Measurements from ENCODE around the gene NCF2.

Gene NCF2

DNA sequence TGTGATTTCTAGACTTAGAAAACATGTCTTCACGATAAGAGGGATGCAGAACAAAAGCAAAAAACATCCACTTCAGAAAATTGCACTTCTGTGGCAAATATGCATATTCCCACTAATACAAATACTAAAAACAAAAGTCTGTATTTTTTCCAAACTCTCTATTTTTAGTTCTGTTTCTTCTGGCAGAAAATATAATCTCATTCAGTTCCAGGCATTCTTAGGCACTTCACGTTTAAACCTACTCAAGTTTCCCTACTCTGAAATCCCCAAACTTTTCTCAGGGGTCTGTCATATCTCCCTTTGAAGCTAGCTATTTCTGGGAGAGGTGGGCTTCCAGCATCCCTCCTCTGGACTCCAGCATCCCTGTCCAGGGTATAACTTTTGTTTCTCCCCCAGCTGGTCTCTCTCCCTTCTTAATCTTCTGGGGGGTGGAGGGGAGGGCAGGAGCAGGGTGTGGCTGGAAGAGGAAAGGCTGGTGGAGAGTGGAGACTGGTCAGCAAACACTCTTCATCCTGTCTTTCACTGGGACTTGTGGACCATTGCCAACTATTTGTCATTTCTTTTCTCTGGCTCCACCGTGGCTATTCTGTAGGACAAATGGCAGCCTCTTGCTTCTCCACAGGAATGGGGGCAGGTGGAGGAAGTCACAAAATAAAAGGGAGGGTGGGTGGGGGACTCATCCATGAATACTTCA lies 19.6 kb upstream of the NCF2 start:
- DNase-seq: no peak

DNA sequence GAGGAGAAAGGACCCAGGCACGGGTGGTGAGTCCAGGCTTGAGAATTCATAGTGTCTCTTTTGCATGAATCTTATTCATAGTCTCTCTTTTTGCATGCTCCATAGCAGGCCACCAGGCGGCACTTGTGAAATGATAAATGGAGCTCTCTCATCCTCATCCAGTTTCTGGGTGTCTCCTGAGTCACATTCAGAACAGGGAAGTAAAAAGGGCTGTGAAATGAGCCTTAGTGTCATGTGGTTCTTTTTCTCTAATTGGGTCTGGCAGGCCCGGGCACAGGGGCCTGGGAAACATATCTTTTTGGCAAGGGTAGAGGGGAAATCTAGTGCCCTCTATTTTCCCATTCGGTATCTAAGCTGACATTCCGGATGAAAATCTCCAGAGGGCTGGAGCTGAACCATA lies 19.1 kb upstream of the NCF2 start:
- DNase-seq: no peak

DNA sequence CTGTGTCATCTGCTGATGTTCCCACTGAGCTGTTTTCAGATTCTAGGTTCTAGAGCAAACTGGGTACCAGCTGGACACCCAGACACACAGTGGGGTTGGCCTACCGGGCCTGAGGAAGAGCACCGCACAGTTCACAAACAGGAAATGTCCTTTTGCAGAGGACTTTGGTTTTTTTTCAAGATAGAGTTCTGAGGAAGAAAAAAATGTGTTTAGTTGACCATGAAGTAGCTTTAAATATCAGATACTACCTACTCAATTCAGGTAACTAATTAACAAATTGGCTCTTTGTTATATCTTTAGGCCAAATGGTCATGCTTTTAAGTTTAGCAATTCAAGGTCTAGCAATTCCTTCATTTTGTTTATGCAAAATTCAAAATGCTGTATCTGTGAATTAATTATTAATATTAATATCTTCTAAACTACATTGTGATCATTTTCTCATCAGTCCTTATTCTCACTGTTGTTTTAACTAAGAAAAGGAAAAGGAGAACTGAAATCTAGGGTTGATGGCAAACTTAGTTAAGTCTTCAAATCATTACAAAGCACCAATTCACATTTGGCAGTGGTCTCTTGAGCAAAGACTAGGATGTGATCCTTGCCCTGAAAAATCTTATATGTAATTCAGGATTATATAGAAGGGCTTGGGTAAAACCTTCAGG lies 17.2 kb upstream of the NCF2 start:
- no peak for DNase-seq

DNA sequence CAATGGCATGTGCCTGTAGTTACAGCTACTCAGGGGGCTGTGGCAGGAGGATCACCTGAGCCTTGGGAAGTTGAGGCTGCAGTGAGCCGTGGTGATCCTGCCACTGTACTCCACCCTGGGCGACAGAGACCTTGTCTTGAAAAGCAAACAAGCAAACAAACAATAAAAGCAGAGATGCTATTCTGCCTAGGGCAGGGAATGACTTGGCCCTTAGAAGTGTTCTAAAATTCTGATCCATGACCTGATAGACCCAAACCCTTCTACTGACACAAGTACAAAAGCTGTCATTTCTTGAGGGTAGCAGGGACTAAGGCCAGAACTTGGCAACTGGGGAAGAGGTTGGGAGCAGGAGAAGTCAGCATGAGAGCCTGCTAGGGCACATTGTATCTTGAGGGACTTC lies 15.6 kb upstream of the NCF2 start:
- DNase-seq: no peak

DNA sequence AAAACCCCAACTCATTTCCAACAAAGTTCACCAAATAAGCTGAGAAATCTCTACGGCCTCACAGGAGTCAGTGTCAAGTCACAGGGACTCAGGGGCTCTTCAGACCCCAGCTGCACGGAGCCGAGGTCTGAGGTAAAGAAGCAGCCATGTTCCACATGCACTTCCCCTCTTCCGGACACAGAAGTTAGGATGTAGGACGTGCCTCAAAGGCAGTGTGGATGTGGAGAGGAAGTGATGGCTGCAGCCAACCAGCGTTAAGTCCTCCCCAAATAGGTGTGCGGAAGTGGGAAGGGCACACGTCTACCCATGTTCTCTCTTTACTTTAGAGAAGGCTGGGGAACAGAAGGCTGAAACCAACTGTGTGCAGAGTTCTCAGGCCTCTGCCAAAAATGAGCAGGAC lies 14.6 kb upstream of the NCF2 start:
- no peak for DNase-seq

DNA sequence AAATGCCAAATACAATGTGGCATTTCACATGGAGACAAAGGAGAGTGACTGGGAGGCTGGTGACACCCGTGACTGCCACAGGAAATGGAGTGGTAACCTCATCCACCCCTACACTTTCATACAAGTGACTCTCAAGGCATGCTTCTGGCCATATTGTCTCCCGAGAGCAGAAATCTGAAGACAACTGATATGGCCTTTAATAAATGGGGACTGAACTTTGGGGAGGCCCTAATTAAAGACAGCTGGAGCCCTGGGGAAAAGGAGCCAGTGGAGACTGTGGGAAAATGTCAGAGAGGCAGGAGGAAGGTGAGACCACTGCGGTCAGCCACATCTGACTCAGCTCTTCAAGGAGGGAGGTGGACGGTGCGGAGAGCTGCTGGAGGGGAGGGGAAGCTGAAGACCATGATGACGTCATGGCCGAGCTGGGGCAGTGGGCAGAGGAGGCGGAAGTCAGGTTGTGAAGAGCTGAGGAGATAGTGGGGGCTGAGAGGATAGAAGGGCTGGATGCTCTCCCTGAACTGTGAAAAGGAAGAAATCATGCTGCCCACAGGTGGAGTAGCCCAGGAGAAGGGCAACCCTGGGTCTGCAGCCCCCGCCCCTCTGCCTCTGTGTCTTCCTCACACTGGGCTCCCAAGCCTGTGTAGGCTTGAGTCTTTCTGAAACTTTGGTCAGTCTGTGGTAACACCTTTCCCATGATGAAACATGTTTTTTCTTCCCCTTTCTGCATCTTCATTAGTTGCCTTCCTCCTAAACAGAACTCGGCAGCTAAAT lies 14.0 kb upstream of the NCF2 start:
- DNase-seq: no peak

DNA sequence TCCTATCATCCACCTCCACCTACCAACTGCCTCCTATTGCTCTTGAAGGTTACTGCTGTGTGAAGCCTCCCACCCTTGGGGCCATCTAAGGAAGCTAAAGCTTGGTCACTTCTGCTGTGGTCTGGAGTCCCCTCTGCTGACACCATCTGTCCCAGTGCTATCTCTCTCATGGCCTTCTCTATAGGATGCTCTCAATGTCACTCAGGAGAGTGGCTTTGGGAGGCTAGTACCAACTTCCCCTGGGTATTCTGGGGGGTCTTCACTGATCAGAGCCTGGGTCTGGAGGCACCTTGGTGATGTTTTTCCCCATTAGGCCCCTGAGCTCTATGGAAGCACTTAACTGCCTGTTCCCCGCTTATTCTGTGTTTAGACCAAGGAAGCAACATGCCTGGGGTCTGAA lies 12.3 kb upstream of the NCF2 start:
- no peak for DNase-seq

DNA sequence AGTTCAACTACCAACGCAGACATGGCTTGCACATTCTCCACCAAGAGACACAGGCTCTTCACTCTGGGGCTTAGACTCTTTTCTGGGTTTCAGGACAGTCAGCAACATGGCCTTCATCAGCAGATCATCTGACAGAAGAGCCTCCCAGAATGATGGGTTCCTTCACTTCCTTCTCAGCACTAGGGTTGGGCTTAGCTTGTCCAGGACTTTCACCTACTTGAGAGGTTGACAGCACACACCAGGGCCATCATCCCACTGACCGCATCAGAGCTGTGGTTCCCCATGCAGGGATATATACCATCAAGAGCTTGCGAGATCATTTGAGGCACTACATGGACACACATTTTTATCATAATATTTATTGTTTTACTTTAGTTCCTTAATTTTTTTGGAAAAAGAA lies 10.4 kb upstream of the NCF2 start:
- no peak for DNase-seq

DNA sequence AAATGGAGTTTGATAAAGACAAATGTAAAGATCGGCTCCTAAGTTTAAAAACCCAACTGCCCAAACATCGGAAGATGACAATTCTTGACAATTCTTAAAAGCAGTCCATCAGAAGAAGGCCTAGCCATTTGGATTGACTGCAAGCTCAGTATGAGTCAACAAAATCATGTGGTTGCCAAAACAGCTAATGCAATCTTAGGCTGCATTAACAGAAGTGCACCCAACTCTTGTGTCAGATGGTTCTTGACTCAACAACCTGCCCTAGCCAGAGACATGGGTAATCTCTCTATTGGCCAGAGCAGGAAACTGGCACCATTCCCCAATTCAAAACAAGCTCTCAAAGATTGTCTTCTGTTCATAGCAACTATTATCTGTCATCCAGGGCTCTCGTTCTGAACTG lies 9.9 kb upstream of the NCF2 start:
- no peak for DNase-seq

DNA sequence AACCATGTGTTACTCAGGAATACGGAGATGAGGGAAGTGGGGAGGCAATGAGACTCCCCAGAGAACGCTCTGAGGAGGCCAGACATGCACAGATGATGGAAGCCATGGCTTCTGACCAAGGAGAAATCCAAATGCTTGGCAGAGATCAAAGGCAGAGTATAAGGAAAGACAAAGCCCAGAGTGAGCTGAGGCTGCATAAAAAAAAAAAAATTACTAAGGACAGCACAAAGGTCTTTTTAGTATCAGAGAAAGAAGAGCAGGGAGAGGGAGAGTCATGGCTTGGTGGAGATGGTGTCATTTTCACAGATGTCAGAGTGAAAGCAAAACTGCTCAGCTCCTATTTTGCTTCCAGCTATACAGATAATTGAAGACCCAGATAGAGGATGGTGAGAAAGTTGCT lies 8.1 kb upstream of the NCF2 start:
- DNase-seq: no peak

DNA sequence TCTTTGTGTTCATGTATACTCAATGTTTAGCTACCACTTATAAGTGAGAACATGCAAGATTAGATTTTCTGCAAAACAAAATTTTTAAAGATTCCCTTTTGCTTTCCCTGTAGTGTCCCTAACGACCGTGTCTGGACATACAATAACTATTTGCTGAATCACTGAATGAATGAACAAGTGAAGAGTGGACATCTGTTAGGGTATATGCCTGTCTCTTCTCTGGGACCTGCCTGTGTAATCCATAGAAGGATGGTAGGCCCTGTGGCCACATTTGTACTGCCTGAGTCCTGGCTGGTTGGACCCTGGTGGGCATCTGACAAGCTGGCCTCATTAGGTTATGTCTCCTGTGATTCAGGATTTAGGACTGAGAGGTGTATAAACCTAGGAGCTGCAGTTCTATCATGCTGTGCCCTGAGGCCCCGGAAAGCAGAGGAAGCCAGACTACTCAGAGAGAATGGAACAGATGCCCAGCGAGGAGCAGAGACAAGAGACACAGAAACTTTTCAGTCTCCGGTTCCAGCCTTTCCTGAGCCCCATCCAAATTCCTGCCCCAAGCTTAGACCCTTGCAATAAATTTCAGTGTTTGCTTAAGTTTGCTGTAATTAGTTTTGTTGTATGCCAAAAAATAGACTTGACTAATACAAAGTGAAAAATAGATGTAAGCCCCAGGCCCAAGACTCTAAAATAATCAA lies 7.5 kb upstream of the NCF2 start:
- no peak for DNase-seq

DNA sequence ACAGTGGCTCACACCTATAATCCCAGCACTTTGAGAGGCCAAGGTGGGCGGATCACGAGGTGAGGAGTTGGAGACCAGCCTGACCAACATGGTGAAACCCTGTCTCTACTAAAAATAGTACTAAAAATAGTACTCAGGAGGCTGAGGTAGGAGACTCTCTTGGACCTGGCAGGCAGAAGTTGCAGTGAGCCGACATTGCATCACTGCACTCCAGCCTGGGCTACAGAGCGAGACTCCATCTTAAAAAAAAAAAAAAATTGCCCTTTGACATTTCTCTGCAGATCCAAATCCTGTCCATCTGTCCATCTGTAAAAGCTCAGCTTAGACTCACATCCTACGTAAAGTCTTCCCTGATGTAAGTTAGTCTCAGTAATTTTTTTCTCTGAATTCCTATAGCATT lies 6.2 kb upstream of the NCF2 start:
- no peak for DNase-seq

DNA sequence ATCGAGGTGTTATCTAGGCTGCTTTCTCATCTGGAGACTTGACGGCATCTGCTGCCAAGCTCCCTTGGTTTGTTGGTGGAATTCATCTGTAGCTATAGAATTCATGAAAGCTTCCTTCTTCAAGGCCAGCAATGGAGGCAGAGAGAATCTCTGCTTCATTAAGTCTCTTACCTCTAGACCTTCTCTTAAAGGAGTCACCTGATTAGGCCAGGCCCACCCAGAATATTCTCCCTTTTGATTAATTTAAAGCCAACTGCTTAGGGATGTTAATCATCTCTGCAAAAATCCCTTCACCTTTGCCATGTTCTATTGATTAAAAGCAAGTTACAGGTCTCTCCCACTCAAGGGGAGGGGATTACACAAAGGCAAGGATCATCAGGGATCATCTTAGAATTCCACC lies 5.3 kb upstream of the NCF2 start:
- DNase-seq: no peak

DNA sequence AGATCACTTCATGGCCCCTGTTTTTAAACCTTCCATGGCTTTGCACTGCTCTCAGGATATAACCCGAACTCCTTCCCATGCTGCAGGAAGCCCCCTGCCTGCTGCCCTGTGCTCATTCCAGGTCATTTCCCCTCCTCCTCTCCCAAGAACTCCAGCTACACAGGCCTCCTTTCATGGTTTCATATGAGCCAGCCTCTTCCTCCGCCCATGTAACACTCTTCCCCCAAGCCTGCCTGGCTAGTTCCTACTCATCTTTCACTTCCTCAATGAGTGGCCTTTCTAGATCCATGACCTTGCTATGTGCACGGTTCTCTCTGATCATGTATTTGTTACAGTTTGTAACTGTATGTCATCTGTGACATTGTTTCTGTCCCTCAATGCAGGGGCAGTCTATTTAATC lies 3.1 kb upstream of the NCF2 start:
- no peak for DNase-seq

DNA sequence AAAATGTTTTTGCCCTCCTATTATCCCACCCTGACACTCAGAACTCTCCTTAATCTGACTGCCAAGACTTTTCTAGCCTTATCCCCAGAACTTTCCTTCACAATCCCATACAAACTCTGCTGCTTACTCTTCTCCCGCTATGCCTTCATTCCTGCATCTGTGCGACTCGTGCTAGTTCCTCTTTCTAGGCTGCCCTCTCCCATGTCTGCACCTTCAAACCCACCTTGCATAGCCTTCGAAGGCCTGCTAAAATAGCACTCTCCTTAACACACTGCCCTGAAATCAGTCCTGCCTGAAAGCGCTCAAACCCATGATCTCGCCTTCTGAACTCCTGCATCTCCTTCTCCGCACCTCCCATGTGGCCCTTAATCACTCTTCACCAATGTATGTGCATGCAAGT lies 2.5 kb upstream of the NCF2 start:
- DNase-seq: no peak

DNA sequence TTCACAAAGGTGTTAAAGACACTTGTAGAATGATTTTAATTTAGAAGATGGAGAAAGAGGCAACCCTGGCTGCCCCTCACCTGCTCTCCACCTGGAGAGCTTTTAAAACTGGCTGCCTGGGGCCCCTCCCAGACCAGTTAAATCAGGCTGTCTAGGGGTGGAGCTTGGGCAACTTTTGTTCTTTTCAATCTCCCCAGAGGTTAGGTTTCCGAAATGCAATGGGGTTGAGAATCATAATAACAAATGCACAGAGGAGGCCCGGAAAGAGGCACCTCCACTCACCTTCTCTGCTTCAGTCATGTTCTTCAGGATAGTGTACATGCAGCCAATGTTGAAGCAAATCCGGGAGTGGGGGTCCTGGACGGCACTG lies 400 bp downstream of the NCF2 start:
- DNase-seq: no peak

DNA sequence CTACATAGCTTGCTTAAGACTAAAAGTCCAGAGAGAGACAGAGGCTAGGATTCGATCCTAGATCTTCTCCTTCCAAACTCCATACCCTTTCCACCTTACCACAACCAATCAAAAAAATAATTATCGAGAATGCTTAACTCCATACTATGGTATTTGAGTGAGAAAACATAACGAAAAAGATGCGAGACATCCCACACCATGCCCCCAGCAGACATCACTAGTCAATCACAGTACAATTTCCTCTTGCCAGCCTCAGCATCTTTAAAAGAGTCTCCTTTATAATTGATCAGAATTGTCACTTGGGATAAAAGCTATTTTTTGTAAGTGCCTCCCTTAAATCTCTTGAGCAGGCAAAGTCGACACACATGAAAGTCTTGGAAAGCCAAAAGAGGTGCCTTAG lies 875 bp downstream of the NCF2 start:
- DNase-seq: no peak

DNA sequence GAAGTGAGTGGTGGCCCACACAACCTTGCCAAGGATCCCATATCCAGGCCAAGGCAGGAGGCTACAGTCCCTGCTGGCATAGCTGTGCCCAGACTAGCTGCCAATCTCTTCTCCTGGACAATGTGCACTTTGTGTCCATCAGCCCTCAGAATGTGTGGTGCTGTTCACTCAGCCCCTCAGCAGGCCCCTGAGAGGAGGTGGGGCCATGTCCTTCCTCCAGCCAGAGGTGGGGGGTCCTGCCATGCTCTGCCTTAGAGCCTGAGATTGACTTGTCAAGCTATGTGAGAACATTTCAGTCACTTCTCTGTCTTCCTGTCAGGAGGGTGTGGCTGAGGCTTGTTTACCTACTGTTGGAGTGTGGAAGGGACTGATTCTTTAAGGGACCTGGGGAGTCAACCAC lies 1.4 kb downstream of the NCF2 start:
- DNase-seq: no peak

DNA sequence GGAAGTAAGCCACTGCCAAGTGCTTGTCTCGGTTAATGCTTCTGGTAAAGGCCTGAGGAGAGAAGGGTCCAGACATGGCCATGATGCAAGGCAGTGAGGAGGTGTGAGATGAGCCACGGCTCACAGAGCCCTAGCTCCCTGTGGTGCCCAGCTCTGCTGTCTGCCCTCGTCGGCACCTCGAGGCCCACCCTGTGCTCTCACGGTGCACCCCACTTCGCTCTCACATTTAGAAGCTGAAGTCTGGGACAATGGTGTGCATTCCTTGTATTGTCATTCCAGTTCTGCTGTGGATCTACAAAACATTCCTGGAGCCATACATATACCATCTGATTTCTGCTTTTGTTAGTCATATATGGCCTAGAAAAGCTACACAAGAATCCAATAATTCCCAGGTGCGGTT lies 3.3 kb downstream of the NCF2 start:
- DNase-seq: no peak

DNA sequence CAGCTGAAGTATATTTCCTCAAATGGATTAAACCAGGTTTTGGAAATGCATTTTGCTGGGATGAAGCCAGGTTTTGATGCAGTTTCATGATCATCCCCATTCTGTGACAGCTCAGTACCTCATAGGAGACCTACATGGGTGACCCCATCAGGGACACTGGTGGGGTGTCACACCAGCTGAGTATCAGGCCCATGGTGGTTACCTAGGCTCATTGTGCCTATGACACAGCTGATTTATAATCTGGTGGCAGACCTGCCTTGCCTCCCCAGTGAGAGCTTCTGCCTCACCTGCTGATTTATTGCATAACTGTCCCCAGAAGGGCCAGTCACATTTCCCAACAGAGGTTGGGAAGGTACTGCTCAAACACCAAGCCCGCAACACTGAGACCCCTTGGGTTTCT lies 3.8 kb downstream of the NCF2 start:
- DNase-seq: no peak

DNA sequence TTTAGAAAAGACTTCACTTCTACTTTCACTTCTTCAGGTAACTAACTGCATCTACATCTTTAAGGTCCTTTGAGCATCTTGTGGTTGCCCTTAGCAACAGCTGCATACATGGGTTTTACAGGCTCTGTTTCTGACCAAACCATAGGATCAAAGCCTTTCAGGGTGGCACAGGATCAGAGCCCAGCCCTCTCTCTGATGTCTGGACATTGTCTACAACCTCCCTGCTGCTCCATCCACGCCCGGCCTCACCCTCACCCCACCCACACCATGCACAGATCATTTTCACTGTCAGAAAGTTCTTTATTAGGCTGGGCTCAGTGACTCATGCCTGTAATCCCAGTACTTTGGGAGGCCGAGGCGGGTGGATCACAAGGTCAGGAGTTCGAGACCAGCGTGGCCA lies 5.2 kb downstream of the NCF2 start:
- DNase-seq: no peak

DNA sequence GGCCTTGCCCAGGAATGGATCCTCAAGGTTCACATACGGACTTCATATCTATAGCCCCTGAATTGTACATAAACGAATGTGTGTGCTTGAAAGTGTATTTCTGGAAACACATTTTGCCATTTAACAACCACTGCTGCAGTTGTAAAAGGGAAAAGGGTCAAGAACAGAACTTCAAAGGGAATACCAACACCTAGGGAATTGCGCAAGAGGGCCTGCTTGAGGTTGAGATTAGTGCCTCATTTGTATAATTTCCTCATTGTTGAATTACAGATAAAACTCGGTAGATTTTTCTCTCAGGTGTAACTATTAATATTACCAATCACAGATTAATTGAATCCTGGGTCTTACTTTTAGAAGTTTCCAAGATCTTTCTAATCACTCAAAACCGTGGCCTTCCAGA lies 6.1 kb downstream of the NCF2 start:
- no peak for DNase-seq

DNA sequence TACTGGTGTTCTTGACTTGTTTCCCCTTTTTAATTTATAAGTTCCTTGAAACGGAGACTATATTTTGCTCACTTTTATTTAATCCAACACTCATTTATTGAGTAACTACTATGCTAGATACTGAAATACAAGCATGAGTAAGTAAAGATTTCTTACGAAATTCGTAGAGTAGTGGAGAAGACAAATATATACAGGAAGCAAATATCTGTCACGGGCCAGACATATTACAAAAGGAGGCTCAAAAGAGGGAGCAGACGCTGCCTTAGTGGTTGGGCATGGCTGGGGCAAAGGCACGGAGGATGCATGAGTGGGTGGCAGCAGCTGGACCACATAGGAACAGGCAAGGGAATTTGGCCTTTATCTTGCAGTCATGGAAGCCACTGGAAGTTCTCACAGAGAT lies 6.8 kb downstream of the NCF2 start:
- DNase-seq: no peak
